HG03558 (cell line): ENCODE data around the gene ERP29.
"Not testable (repeated sequence)": the region's sequence is repeated elsewhere in the genome, so short reads cannot be mapped to it uniquely, and the experiment has no call there.

Experiments
- ATAC-seq: cut with Tn5 transposase; IDR thresholded peaks from one replicate; pipeline ENCODE4 v1.9.1; 2021; ENCODE audit warnings: moderate number of reproducible peaks; ENCODE audit not compliant: unreplicated experiment; ENCODE audit errors: extremely low read depth

The ERP29 gene

GRCh38 chr12:112000820-112001219 lies 12.4 kb upstream of the ERP29 start:
- ATAC-seq, result no peak

GRCh38 chr12:112001576-112001975 lies 11.7 kb upstream of the ERP29 start:
- no peak for ATAC-seq

- ATAC-seq, result no peak
These were observed 9.2 kb upstream of the ERP29 start for GRCh38 chr12:112004041-112004440.

GRCh38 chr12:112005419-112006395 lies 7.5 kb upstream of the ERP29 start:
- ATAC-seq, result no peak

- no peak for ATAC-seq
These were observed 5.3 kb upstream of the ERP29 start for GRCh38 chr12:112007945-112008344.

- ATAC-seq, result no peak
These were observed 4.3 kb upstream of the ERP29 start for GRCh38 chr12:112008918-112009317.

GRCh38 chr12:112009596-112009995 lies 3.6 kb upstream of the ERP29 start:
- ATAC-seq, result not testable (repeated sequence)

GRCh38 chr12:112010415-112011344 lies 2.5 kb upstream of the ERP29 start:
- ATAC-seq, result no peak

GRCh38 chr12:112011685-112012084 lies 1.5 kb upstream of the ERP29 start:
- no peak for ATAC-seq

GRCh38 chr12:112013601-112014402 lies 576 bp downstream of the ERP29 start:
- ATAC-seq, result no peak

GRCh38 chr12:112015938-112016337 lies 2.7 kb downstream of the ERP29 start:
- no peak for ATAC-seq

- no peak for ATAC-seq
These were observed 3.8 kb downstream of the ERP29 start for GRCh38 chr12:112017041-112017440.

- ATAC-seq, result no peak
These were observed 5.5 kb downstream of the ERP29 start for GRCh38 chr12:112018571-112019237.

GRCh38 chr12:112020947-112021457 lies 7.8 kb downstream of the ERP29 start:
- no peak for ATAC-seq

- ATAC-seq, result no peak
These were observed 9.2 kb downstream of the ERP29 start for GRCh38 chr12:112022241-112023016.

GRCh38 chr12:112023759-112024396 lies 10.7 kb downstream of the ERP29 start:
- ATAC-seq, result no peak

- no peak for ATAC-seq
These were observed 12.7 kb downstream of the ERP29 start for GRCh38 chr12:112025808-112026375.

- no peak for ATAC-seq
These were observed 16.1 kb downstream of the ERP29 start for GRCh38 chr12:112029301-112029700.
